PC-3 (cell line): Measurements from ENCODE around the gene FOSL1. TPM values are rescaled to one million over a fixed set of nuclear protein-coding genes. Genes with fewer than 3 reads are reported as not detected.

Experiments used
- ATAC-seq: fragments of 200-7000 bp; cut with Tn5 transposase; 2 replicates; pipeline ENCODE4 v1.9.1; 2020; ENCODE audit warnings: mild to moderate bottlenecking, moderate library complexity
- BruUV-seq: library from RNA; stranded (reverse); fragments of 400-500 nt; replicated peaks from 2 replicates; lab custom pipeline; 2021; lab: Mats Ljungman, UMichigan
- CTCF ChIA-PET: fragments of 300-600 bp; sonication (Branson Sonifier 250); formaldehyde crosslinking; loops from one replicate; lab custom pipeline; 2022; ENCODE audit warnings: antibody characterized with exemption; lab: Charles Lee
- POLR2A ChIA-PET: fragments of 300-600 bp; sonication (Branson Sonifier 250); formaldehyde crosslinking; loops from one replicate; lab custom pipeline; 2022; ENCODE audit warnings: antibody characterized with exemption; ENCODE audit not compliant: unreplicated experiment; lab: Charles Lee
- DNase-seq: peaks from one replicate; pipeline ENCODE4 v3.0.0-alpha.2; 2015
- H2AFZ ChIP-seq: fragments of 300-600 bp; sonication (generic); 2 replicates; pipeline ENCODE4 v1.6.0; 2016; ENCODE audit warnings: antibody characterized with exemption, low read length
- H3F3A ChIP-seq: fragments of 300-600 bp; sonication (generic); one replicate; pipeline ENCODE4 v1.6.0; 2017; ENCODE audit warnings: antibody characterized with exemption, low read length, control low read depth, mild to moderate bottlenecking; ENCODE audit not compliant: unreplicated experiment
- H3K27ac ChIP-seq: fragments of 300-600 bp; sonication (generic); 2 replicates; pipeline ENCODE4 v1.5.1; 2016; ENCODE audit warnings: mild to moderate bottlenecking, low read length
- H3K27me3 ChIP-seq: fragments of 300-600 bp; sonication (generic); 2 replicates; pipeline ENCODE4 v1.6.1; 2016; ENCODE audit warnings: low read length, mixed read lengths
- H3K36me3 ChIP-seq: fragments of 300-600 bp; sonication (generic); 2 replicates; pipeline ENCODE4 v1.6.1; 2016; ENCODE audit warnings: low read depth, mixed run types, low read length, mixed read lengths
- H3K4me1 ChIP-seq: fragments of 300-600 bp; sonication (generic); 2 replicates; pipeline ENCODE4 v1.5.1; 2016; ENCODE audit warnings: low read length; ENCODE audit not compliant: insufficient read depth
- H3K4me2 ChIP-seq: fragments of 300-600 bp; sonication (generic); 2 replicates; pipeline ENCODE4 v1.6.0; 2016; ENCODE audit warnings: low read length
- H3K4me3 ChIP-seq: fragments of 300-600 bp; sonication (generic); 2 replicates; pipeline ENCODE4 v1.5.1; 2016; ENCODE audit warnings: mild to moderate bottlenecking, low read length, mixed read lengths
- H3K79me2 ChIP-seq: fragments of 300-600 bp; sonication (generic); 2 replicates; pipeline ENCODE4 v1.6.1; 2017; ENCODE audit warnings: low read length, mixed read lengths
- H3K9ac ChIP-seq: fragments of 300-600 bp; sonication (generic); 2 replicates; pipeline ENCODE4 v1.6.0; 2016; ENCODE audit warnings: mild to moderate bottlenecking, low read length
- H3K9me2 ChIP-seq: fragments of 300-600 bp; sonication (generic); replicated peaks from 2 replicates; pipeline ENCODE4 v1.6.1; 2016; ENCODE audit warnings: mixed run types, low read length, mixed read lengths
- H3K9me3 ChIP-seq: fragments of 300-600 bp; sonication (generic); 2 replicates; pipeline ENCODE4 v1.6.1; 2016; ENCODE audit warnings: low read length, mixed read lengths
- H4K20me1 ChIP-seq: fragments of 300-600 bp; sonication (generic); 2 replicates; pipeline ENCODE4 v1.6.1; 2016; ENCODE audit warnings: low read length, mixed read lengths
- CTCF ChIP-seq: fragments of 300-600 bp; sonication (generic); conservative IDR thresholded peaks from 2 replicates; pipeline ENCODE4 v1.5.1; 2017; ENCODE audit warnings: antibody characterized with exemption, low read depth, mild to moderate bottlenecking, low read length
- EZH2 ChIP-seq: fragments of 300-600 bp; sonication (generic); IDR thresholded peaks from one replicate; pipeline ENCODE4 v1.6.1; 2017; ENCODE audit warnings: antibody characterized with exemption, mild to moderate bottlenecking, low read length; ENCODE audit not compliant: unreplicated experiment
- EZH2phosphoT487 ChIP-seq: fragments of 300-600 bp; sonication (generic); IDR thresholded peaks from 2 replicates; pipeline ENCODE4 v1.6.1; 2018; ENCODE audit warnings: mild to moderate bottlenecking, antibody characterized with exemption, low read length, borderline replicate concordance
- intact Hi-C: fragments of 100-400 bp; cut with micrococcal nuclease; formaldehyde crosslinking; loops from 2 replicates; pipeline ENCODE4 v1.9.0; 2023
- total RNA-seq: library from RNA; depleted of rRNA; stranded (reverse); fragments of >200 nt; gene quantifications from 2 replicates; pipeline ENCODE4 v1.2.3, GENCODE V29; 2014

Gene FOSL1
- total RNA-seq, 1 experiment from 2014 or later = 656 TPM

- H3K4me1 ChIP-seq = peaks cover 59% of the 10 kb centered on the region
- no peaks in the 10 kb centered on the region for H3K27me3 ChIP-seq
- H2AFZ ChIP-seq = no peak overlapping the region
- peak overlapping the region; percentile 96 for H3K4me2 ChIP-seq
- intact Hi-C loops = no loop called here
- no peaks in the 10 kb centered on the region for H3K9me3 ChIP-seq
- DNase-seq (no peak), ATAC-seq (no peak)
- TSS peak; percentile 28 for BruUV-seq
- H4K20me1 ChIP-seq = peaks cover 52% of the 10 kb centered on the region
- peaks cover 54% of the 10 kb centered on the region for H3K36me3 ChIP-seq
- H3K27ac ChIP-seq = peak overlapping the region; percentile 96
- peak overlapping the region; percentile 78 for H3K4me3 ChIP-seq
- H3K9me2 ChIP-seq = no peaks in the 10 kb centered on the region
- TF ChIP-seq EZH2 (no peak), EZH2phosphoT487 (no peak)
- peak overlapping the region; percentile 98 for H3K9ac ChIP-seq
- POLR2A ChIA-PET = interaction anchor here (0.5 to 1.7 kb wide), 6 partner anchors 10 to 38 kb away, joined by 3 to 14 read pairs (median 8); partner anchors contain the start of gene FIBP
- CTCF ChIA-PET = interaction anchor here (0.5 to 0.6 kb wide), 2 partner anchors 11 to 283 kb away, joined by 3 to 7 read pairs; partner anchors contain the start of genes FIBP and PCNX3
- H3F3A ChIP-seq = peaks cover 43% of the 10 kb centered on the region
- H3K79me2 ChIP-seq = peaks cover 97% of the 10 kb centered on the region
Measured at GRCh38 chr11:65898656-65899355, 1.4 kb downstream of the FOSL1 start.

GRCh38 chr11:65897020-65897471 is 3.1 kb downstream of the FOSL1 start:
- Histone ChIP-seq H3K36me3 (peaks cover 64% of the 10 kb centered on the region), H2AFZ (no peak overlapping the region), H3K9me2 (no peaks in the 10 kb centered on the region), H3K9ac (peak overlapping the region; percentile 98), H3K27ac (peak overlapping the region; percentile 96), H3K79me2 (peaks cover 84% of the 10 kb centered on the region), H3K27me3 (no peaks in the 10 kb centered on the region), H3F3A (peaks cover 57% of the 10 kb centered on the region), H3K4me3 (peak overlapping the region; percentile 78), H4K20me1 (peaks cover 64% of the 10 kb centered on the region), H3K4me2 (peak overlapping the region; percentile 96), H3K4me1 (peaks cover 45% of the 10 kb centered on the region), H3K9me3 (no peaks in the 10 kb centered on the region)
- ChIA-PET POLR2A (interaction anchor here (0.5 to 0.8 kb wide), 2 partner anchors 14 to 19 kb away, joined by 3 read pairs; no protein-coding TSS in a partner anchor), CTCF (interaction anchor here (0.8 kb wide), 1 partner anchor 15 kb away, joined by 3 read pairs; no protein-coding TSS in a partner anchor)
- DNase-seq = peak; percentile 30
- TF ChIP-seq EZH2phosphoT487 = no peak
- no peak for TF ChIP-seq EZH2
- TF ChIP-seq CTCF = no peak
- ATAC-seq = no peak
- intact Hi-C loops = loop anchor here (2.0 kb wide), 1 partner anchor 16 kb away; no protein-coding TSS in a partner anchor
- no TSS peak for BruUV-seq
